Activated naive CD4-positive, alpha-beta T cell treated with anti-CD3 and anti-CD28 coated beads, Interleukin-2, amount 50 U/mL, for 24 hours (primary cell): ENCODE results near the gene RPS8.
A peak's percentile ranks its signal among the peaks of the same experiment; 100 is the strongest.

Experiments
- H3K27ac Mint-ChIP-seq: one replicate; pipeline ENCODE4 v1.8.0; 2021; ENCODE audit warnings: mild to moderate bottlenecking, mixed read lengths
- H3K27me3 Mint-ChIP-seq: one replicate; pipeline ENCODE4 v1.8.0; 2021; ENCODE audit warnings: mixed read lengths
- H3K36me3 Mint-ChIP-seq: one replicate; pipeline ENCODE4 v1.8.0; 2021; ENCODE audit warnings: mixed read lengths
- H3K4me1 Mint-ChIP-seq: one replicate; pipeline ENCODE4 v1.8.0; 2021; ENCODE audit warnings: mixed read lengths
- H3K4me3 Mint-ChIP-seq: one replicate; pipeline ENCODE4 v1.8.0; 2021; ENCODE audit warnings: mild to moderate bottlenecking, mixed read lengths
- H3K9me3 Mint-ChIP-seq: one replicate; pipeline ENCODE4 v1.8.0; 2021; ENCODE audit warnings: mixed read lengths

Gene RPS8

DNA sequence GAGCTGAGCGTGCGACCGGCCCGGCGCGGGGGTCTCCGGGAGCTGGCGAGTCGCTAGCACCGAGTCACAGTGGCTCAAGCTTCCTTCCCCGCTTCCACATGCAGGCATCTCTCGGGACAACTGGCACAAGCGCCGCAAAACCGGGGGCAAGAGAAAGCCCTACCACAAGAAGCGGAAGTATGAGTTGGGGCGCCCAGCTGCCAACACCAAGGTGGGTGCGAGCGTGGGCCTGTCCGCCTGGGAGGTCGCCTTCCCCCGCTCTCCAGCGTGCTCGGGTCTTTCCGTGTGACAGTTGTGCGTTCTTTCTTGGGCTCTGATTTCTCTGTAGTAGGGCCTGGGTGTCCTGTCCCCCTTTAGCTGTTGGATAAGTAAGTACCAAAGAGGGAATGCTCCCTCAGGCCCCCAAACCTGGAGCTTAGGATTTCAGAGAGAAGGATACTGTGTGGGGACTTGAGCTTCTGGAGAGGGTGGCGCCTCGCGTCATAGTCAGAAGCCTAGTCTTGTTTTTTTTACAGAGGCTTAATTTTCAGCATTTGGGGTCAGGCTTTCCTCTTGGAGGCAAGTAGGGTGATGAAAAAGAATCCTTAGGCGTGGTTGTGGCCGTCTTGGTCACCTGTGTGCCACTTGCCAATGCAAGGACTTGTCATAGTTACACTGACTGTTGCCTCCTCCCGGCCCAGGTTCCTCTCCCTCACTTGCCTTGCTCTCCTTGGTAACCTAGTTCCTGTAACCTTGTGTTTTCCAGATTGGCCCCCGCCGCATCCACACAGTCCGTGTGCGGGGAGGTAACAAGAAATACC, 790 bp downstream of the RPS8 start:
- Mint-ChIP-seq H3K4me1 (peaks cover 38% of the 10 kb centered on the region), H3K36me3 (peaks cover 35% of the 10 kb centered on the region), H3K27me3 (no peaks in the 10 kb centered on the region), H3K27ac (peak overlapping the region; percentile 99), H3K4me3 (peak overlapping the region; percentile 97), H3K9me3 (no peaks in the 10 kb centered on the region)

DNA sequence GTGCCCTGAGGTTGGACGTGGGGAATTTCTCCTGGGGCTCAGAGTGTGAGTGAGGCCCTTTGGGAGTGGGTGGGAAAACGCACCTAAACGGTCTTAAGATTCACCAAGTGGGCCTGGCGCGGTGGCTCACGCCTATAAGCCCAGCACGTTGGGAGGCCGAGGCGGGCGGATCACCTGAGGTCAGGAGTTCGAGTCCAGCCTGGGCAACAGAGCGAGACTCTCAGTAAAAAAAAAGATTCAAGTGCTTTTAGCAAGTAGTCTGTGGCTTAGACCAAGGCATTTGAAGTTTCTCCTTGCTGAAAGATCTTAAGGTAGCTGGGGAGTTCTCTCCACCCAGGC, 1.4 kb downstream of the RPS8 start:
- H3K27ac Mint-ChIP-seq = peak overlapping the region; percentile 99
- H3K4me1 Mint-ChIP-seq = peaks cover 44% of the 10 kb centered on the region
- H3K4me3 Mint-ChIP-seq = peak overlapping the region; percentile 97
- peaks cover 38% of the 10 kb centered on the region for H3K36me3 Mint-ChIP-seq
- no peaks in the 10 kb centered on the region for H3K9me3 Mint-ChIP-seq
- no peaks in the 10 kb centered on the region for H3K27me3 Mint-ChIP-seq

DNA sequence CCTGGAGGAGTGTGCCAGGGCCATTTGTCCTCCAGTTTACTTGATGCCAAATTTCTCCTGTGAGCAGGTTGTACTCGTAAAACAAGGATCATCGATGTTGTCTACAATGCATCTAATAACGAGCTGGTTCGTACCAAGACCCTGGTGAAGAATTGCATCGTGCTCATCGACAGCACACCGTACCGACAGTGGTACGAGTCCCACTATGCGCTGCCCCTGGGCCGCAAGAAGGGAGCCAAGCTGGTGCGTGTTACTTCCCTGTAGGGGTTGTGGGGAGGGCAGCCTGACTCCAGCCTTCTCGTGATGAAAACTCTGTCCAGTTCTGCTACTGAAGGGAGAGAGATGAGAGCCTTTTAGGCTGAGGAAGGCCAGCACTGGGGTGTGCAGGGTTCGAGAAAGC, 2.2 kb downstream of the RPS8 start:
- no peaks in the 10 kb centered on the region for H3K9me3 Mint-ChIP-seq
- peak overlapping the region; percentile 95 for H3K27ac Mint-ChIP-seq
- H3K4me1 Mint-ChIP-seq = peaks cover 44% of the 10 kb centered on the region
- H3K4me3 Mint-ChIP-seq = peak overlapping the region; percentile 97
- H3K36me3 Mint-ChIP-seq = peaks cover 38% of the 10 kb centered on the region
- H3K27me3 Mint-ChIP-seq = no peaks in the 10 kb centered on the region

DNA sequence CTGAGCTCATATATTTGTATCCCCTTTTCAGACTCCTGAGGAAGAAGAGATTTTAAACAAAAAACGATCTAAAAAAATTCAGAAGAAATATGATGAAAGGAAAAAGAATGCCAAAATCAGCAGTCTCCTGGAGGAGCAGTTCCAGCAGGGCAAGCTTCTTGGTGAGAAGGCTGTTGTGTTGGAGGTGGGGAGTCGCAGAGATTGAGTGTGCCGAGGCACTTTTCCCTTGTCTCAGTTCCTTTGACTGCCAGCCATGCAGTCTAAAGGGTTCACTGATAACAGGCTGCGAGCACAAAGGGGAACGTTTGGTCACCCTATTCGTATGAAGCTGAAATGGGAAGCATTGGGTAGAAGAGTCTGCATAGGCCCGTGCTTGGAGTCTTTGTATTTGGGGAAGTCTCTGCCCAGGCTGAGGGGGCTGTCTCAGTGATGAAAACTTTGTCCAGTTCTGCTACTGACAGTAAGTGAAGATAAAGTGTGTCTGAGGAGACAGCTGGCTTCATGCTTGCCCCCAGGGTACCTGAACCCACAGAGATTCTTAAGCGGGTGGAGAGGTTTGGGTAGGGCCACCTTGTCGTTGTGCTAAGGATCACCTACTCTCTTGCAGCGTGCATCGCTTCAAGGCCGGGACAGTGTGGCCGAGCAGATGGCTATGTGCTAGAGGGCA, 2.8 kb downstream of the RPS8 start:
- Mint-ChIP-seq H3K4me1 (peaks cover 45% of the 10 kb centered on the region), H3K9me3 (no peaks in the 10 kb centered on the region), H3K36me3 (peaks cover 38% of the 10 kb centered on the region), H3K27ac (peak overlapping the region; percentile 95), H3K27me3 (no peaks in the 10 kb centered on the region), H3K4me3 (peak overlapping the region; percentile 97)

DNA sequence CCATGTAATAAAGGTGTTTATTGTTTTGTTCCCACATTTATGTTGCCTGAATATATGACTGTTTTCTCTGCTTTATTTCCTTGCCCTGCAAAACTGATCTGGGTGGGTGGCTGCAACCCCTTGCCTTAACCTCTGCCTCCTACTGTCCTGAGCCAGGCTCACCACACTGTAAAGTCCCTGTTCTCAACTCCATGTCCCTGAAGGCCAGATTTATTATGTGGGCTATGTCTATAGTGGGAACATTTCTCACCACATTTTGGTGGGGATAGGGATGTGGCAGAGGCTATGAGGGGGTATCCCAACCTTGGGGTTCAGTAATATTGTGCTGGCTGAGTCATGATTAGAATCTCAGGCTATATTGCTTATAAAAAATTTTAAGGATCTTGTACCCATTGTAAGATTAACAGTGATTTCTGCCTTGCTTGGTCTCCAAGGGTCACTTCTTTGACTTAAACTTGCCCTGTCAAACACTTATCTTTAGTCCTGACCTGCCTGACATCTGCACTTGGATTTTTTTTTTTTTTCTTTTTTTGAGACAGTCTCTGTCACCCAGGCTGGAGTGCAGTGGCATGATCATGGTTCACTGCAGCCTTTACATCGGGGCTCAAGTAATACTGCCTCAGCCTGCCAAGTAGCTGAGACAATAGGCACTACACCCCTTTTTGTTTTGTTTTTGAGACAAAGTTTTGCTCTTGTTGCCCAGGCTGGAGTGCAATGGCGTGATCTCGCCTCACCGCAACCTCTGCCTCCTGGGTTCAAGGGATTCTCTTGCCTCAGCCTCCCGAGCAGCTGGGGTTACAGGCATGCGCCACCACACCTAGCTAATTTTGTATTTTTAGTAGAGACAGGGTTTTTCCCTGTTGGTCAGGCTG, 3.6 kb downstream of the RPS8 start:
- peaks cover 38% of the 10 kb centered on the region for H3K36me3 Mint-ChIP-seq
- peak overlapping the region; percentile 97 for H3K4me3 Mint-ChIP-seq
- no peaks in the 10 kb centered on the region for H3K27me3 Mint-ChIP-seq
- H3K4me1 Mint-ChIP-seq = peaks cover 51% of the 10 kb centered on the region
- H3K27ac Mint-ChIP-seq = peak overlapping the region; percentile 84
- no peaks in the 10 kb centered on the region for H3K9me3 Mint-ChIP-seq

DNA sequence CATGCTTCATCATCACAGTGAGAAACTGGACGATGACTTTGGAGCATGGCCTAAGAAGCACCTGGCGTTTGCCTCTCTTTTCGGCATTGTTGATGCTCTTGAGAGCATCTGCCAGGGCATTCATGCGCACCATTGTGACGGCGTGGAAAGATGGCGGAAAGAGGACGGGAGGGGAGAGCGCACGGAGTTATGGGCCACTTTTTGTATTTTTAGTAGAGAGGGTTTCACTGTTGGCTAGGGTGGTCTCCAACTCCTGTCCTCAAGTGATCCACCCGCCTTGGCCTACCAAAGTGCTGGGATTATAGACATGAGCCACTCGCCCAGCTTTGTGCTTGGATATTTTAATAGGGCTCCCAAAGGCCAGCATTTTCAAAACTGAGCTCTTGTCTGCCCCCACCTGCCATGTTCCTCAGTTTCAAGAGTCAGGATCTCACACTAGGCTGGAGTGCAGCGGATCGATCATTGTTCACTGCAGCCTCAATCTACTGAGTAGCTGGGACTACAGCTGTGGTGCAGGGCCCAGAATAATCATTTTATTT, 5.3 kb downstream of the RPS8 start:
- Mint-ChIP-seq H3K4me1 (peaks cover 53% of the 10 kb centered on the region), H3K4me3 (peak overlapping the region; percentile 68), H3K27me3 (no peaks in the 10 kb centered on the region), H3K36me3 (peaks cover 38% of the 10 kb centered on the region), H3K27ac (peak overlapping the region; percentile 68), H3K9me3 (no peaks in the 10 kb centered on the region)

DNA sequence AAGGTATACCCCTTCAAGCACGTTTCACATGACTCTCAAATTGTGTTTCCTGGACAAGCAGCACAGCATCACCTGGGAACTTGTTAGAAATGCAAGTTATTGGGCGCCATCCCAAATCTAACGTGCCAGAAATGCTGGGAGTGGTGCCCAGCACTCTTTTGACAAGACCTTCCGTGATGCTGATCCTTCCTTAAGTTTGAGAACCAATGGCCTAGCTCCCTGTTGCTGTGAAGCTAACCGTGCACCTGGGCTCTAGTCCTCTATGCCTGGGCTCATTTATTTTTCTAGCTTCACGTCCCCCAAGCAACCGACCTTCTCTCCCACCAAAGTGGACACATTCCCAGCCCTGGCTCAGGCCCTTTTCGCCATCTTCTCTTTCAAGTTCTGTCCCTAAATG, 8.4 kb downstream of the RPS8 start:
- Mint-ChIP-seq H3K27ac (peak overlapping the region; percentile 4), H3K9me3 (no peaks in the 10 kb centered on the region), H3K4me3 (peak overlapping the region; percentile 56), H3K4me1 (peaks cover 49% of the 10 kb centered on the region), H3K27me3 (no peaks in the 10 kb centered on the region), H3K36me3 (peaks cover 17% of the 10 kb centered on the region)

DNA sequence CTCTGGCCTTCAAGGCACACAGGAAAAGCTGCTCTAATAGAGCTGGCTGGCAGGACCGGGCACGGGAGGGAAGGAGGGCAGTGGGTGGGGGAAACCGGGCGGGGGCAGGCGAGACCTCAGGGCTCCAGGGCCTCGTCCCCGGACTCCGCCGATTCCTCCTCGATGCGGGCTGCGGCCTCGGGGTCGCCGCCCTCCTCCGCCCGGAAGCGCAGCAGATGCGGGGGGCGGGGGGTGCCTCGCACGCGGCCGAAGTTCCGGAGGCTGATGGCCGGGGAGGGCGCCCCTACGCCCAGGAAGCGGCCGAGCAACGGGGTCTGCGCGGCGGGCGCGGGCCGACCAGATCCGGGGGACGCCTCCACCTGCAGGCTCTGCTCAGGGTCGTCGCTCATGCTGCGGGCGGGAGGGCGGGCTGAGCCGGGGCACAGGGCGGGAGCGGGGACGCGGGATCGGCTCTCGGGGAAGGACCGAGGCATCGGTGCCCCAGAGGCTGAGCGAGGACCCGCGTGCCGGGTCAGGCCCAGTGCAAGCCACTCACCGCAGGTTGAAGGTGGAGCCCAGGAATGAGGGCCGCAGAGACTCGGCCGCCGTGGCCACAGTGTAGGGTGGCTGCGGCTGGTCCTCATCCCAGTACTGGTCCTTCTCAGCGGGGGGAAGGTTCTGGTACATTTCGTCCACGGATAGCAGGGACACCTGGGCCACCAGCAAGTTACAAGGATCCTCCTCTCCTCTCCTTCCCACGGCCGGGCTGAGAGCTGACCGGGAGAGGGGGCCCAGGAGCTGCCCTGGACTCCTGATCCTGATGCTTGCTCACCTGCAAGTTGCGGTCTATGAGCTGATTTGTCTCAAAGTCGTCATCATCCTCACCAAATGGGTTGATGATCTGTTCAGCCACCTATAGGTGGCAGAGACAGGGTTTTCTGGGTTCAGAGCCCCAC, 9.0 kb downstream of the RPS8 start:
- Mint-ChIP-seq H3K4me1 (peaks cover 43% of the 10 kb centered on the region), H3K9me3 (no peaks in the 10 kb centered on the region), H3K4me3 (peak overlapping the region; percentile 84), H3K27me3 (no peaks in the 10 kb centered on the region), H3K27ac (peak overlapping the region; percentile 76), H3K36me3 (peaks cover 12% of the 10 kb centered on the region)

DNA sequence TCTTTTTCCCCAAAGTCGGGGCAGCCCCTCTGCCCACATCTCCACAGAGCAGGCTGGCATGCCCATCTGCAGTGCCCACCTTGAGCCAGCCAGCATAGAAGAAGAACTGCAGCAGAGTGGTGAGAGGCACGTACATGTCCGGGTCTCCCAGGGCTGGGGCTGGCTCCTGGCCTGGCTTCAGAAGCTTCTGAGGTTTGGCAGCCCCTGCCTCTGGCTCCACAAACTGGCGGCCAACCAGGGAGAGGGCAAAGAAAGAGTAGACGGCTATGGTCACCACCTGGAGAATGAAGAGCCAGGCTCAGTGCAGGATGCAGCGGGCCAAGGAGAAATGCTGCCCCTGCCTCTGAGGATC, 9.7 kb downstream of the RPS8 start:
- H3K27me3 Mint-ChIP-seq = no peaks in the 10 kb centered on the region
- peak overlapping the region; percentile 76 for H3K27ac Mint-ChIP-seq
- peaks cover 10% of the 10 kb centered on the region for H3K36me3 Mint-ChIP-seq
- H3K4me1 Mint-ChIP-seq = peaks cover 42% of the 10 kb centered on the region
- no peaks in the 10 kb centered on the region for H3K9me3 Mint-ChIP-seq
- peak overlapping the region; percentile 84 for H3K4me3 Mint-ChIP-seq

DNA sequence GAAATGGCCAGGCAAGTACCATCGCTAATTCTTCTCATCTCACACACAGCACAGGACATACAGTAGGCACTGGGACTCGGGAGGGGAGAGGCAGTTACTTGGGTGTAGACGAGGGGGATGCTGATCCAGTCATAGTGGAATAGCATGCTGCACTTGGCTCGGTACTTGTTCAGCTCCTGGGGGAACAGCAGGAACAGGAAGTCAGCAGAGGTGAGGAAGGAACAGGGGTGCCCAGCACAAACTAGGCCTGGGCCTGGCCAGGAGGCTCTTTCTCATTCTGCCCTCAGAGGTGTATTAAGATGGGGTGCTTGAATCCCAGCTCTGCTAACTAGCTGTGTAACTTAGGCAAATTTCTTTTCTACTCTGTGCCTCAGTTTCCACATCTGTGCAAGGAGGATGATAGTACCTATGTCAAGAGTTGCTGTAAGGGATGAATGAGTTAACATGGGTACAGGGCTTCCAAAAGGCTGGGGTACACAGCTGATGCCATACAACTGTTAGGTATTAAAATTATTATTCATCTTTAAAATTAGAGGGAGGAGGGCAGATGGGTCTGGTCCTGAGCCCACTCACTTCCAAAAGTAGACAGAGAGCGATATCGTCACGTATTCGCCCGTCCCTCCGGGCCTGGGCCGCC, 10.3 kb downstream of the RPS8 start:
- Mint-ChIP-seq H3K36me3 (peaks cover 5% of the 10 kb centered on the region), H3K4me1 (peaks cover 37% of the 10 kb centered on the region), H3K27me3 (no peaks in the 10 kb centered on the region), H3K27ac (peak overlapping the region; percentile 59), H3K9me3 (no peaks in the 10 kb centered on the region), H3K4me3 (peak overlapping the region; percentile 84)

DNA sequence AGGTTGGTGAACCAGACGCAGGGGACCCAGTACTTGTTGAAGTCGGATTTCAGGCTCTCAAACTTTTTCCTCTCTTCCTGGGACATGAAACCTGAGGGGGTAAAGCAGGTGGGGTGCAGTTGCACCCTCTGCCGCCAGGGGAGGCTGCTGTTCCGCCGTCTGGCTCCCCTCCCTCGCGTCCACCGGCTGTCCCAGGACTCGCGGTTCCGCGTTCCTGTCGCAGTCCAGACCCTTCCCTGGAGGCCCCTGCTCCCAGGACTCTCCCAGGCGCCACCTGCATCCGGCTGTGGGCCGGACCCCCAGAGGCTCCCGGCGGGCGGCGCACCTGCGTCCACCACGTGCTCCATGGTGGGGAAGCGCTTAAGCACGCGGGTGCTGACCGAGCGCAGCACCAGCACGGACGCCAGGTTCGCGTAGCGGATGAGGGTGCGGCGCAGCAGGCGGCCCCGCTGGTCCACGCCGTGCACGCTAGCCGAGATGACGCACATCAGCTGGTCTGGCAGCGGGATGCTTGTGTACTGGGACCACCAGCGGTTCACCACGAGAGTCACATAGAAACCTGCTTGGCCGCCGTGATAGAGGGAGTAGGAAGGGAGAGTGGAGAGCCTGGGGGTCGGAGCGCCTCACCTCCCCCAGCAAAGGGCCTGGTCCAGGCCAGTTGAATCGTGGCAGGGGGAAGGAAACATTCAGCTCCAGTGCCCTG, 10.9 kb downstream of the RPS8 start:
- Mint-ChIP-seq H3K9me3 (no peaks in the 10 kb centered on the region), H3K36me3 (peaks cover 2% of the 10 kb centered on the region), H3K27ac (peak overlapping the region; percentile 80), H3K4me3 (peak overlapping the region; percentile 84), H3K27me3 (no peaks in the 10 kb centered on the region), H3K4me1 (peaks cover 34% of the 10 kb centered on the region)

DNA sequence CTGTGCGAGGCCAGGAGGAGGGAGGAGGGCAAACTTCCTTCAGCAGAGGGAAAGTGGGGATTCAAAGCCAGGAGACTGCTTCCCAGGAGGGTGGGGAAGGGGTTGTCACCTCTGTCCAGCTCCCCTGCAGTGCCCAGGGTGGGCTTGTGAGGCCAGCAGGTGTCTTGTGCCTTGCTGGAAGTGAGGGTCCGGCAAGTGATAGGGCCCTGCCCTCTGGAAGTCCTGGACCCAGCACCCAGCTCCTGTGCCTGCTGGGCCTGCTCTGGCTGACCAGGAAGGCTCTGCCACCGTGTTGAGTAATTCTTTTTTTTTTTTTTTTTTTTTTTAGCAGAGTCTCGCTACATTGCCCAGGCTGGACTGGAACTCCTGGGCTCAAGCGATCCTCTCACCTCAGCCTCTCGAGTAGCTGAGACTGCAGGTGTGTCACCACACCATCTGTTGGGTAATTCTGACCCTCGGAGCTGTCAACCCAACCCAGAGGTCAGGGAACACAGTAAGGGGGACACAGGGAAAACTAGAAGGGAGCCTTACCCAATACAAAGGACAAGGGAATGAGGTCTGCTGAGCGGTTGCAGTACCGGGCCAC, 11.6 kb downstream of the RPS8 start:
- Mint-ChIP-seq H3K27me3 (no peaks in the 10 kb centered on the region), H3K4me1 (peaks cover 29% of the 10 kb centered on the region), H3K36me3 (no peaks in the 10 kb centered on the region), H3K4me3 (peak overlapping the region; percentile 84), H3K27ac (peak overlapping the region; percentile 80), H3K9me3 (no peaks in the 10 kb centered on the region)

DNA sequence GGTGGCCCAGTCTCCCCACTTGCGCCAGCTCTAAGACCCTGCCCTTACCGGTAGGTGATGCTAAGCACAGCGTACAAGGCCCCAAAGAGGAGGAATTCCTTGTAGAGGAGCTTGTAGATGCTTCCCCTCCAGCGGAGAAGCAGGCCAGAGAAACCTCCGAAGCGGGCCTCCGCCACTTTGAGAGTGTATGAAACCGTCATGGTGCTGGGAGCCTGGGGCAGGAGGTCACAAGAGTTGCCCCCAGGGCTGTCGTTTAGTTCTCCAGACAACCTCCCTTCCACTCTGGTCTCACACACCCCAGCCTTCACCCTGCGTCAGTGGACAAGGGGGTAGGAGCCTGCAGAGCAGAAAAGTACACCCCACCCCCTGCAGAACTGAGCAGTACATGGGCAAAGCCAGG, 12.2 kb downstream of the RPS8 start:
- Mint-ChIP-seq H3K4me3 (no peak overlapping the region), H3K27ac (no peak overlapping the region), H3K9me3 (no peaks in the 10 kb centered on the region), H3K27me3 (no peaks in the 10 kb centered on the region), H3K4me1 (peaks cover 29% of the 10 kb centered on the region), H3K36me3 (no peaks in the 10 kb centered on the region)
